CD14-positive monocyte (primary cell): ENCODE measurements around the gene ABHD3. TPM values are rescaled to one million over a fixed set of nuclear protein-coding genes. Genes with fewer than 3 reads are reported as not detected.

Experiments
- DNase-seq, 3 donors: peaks; one replicate each; pipeline ENCODE4 v3.0.0-alpha.2; 2011 to 2022
- H2AFZ ChIP-seq: 2 replicates; pipeline ENCODE4 v1.6.0; 2012; ENCODE audit warnings: mild to moderate bottlenecking, low read depth, low read length, inconsistent platforms; ENCODE audit not compliant: insufficient read depth, poor library complexity, severe bottlenecking
- H3K27ac ChIP-seq, 2 donors: 1 replicate in 1 of 2; 2 replicates in 1 of 2; pipeline ENCODE4 v1.5.1; 2012 to 2013; ENCODE audit warnings: low read length in 2 of 2, control low read depth in 1 of 2, inconsistent platforms in 1 of 2, low read depth in 1 of 2, mild to moderate bottlenecking in 1 of 2
- H3K27me3 ChIP-seq, 2 donors: one replicate each; pipeline versions ENCODE4 v1.6.0 to v1.6.1; 2011 to 2013; ENCODE audit warnings: low read length in 2 of 2; ENCODE audit not compliant: control insufficient read depth in 2 of 2, insufficient read depth in 2 of 2
- H3K36me3 ChIP-seq, 2 donors: replicated peaks in 1 of 2; 1 replicate in 1 of 2; 2 replicates in 1 of 2; pipeline versions ENCODE4 v1.5.1 to v1.6.1; 2012 to 2013; ENCODE audit warnings: low read length in 2 of 2, control low read depth in 1 of 2, inconsistent platforms in 1 of 2, mild to moderate bottlenecking in 1 of 2; ENCODE audit not compliant: insufficient read depth in 2 of 2, control insufficient read depth in 1 of 2
- H3K4me1 ChIP-seq, 2 donors: 1 replicate in 1 of 2; 2 replicates in 1 of 2; pipeline versions ENCODE4 v1.5.1 to v1.6.1; 2012 to 2013; ENCODE audit warnings: low read length in 2 of 2, control low read depth in 1 of 2, inconsistent platforms in 1 of 2, mild to moderate bottlenecking in 1 of 2, moderate library complexity in 1 of 2; ENCODE audit not compliant: insufficient read depth in 2 of 2, control insufficient read depth in 1 of 2
- H3K4me2 ChIP-seq: replicated peaks from 2 replicates; pipeline ENCODE3; 2012; ENCODE audit warnings: low read length, moderate library complexity, mild to moderate bottlenecking; ENCODE audit not compliant: poor library complexity, severe bottlenecking; ENCODE audit errors: extremely low read depth
- H3K4me3 ChIP-seq, 3 experiments: fragments of 200-600 bp in 1 of 3; sonication (generic) in 1 of 3; replicated peaks in 1 of 3; 1 replicate in 2 of 3; 2 replicates in 1 of 3; pipeline ENCODE4 v1.5.1; 2011 to 2013; ENCODE audit warnings: low read length in 3 of 3, mild to moderate bottlenecking in 3 of 3, control low read depth in 2 of 3, low read depth in 2 of 3, inconsistent platforms in 1 of 3, moderate library complexity in 1 of 3
- H3K79me2 ChIP-seq: 2 replicates; pipeline ENCODE4 v1.6.0; 2012; ENCODE audit warnings: mild to moderate bottlenecking, control low read depth, inconsistent platforms, low read length, moderate library complexity; ENCODE audit not compliant: insufficient read depth
- H3K9ac ChIP-seq: 2 replicates; pipeline ENCODE4 v1.6.0; 2017; ENCODE audit warnings: low read length, mild to moderate bottlenecking; ENCODE audit not compliant: insufficient read depth, poor library complexity, severe bottlenecking
- H3K9me3 ChIP-seq, 2 donors: replicated peaks in 1 of 2; 1 replicate in 1 of 2; 2 replicates in 1 of 2; pipeline versions ENCODE4 v1.5.1 to v1.6.1; 2012 to 2013; ENCODE audit warnings: low read length in 2 of 2, control low read depth in 1 of 2; ENCODE audit not compliant: control insufficient read depth in 1 of 2, insufficient read depth in 1 of 2
- H4K20me1 ChIP-seq: 2 replicates; pipeline ENCODE4 v1.6.0; 2012; ENCODE audit warnings: mild to moderate bottlenecking, low read length, control low read depth, moderate library complexity; ENCODE audit not compliant: insufficient read depth
- H3K27ac Mint-ChIP-seq, 7 donors: one replicate each; pipeline ENCODE4 v1.8.0; 2020; ENCODE audit warnings: mild to moderate bottlenecking in 7 of 7, mixed read lengths in 7 of 7, moderate library complexity in 6 of 7, inconsistent platforms in 2 of 7
- H3K27me3 Mint-ChIP-seq, 3 donors: one replicate each; pipeline ENCODE4 v1.8.0; 2021 to 2022; ENCODE audit warnings: low read depth in 3 of 3, mild to moderate bottlenecking in 3 of 3, mixed read lengths in 3 of 3, moderate library complexity in 3 of 3, inconsistent platforms in 1 of 3
- H3K36me3 Mint-ChIP-seq, 2 donors: one replicate each; pipeline ENCODE4 v1.8.0; 2020; ENCODE audit warnings: mixed read lengths in 2 of 2, inconsistent platforms in 1 of 2, mild to moderate bottlenecking in 1 of 2
- H3K4me1 Mint-ChIP-seq: one replicate; pipeline ENCODE4 v1.8.0; 2020; ENCODE audit warnings: mild to moderate bottlenecking, mixed read lengths
- H3K4me3 Mint-ChIP-seq, 2 donors: one replicate each; pipeline ENCODE4 v1.8.0; 2020; ENCODE audit warnings: mild to moderate bottlenecking in 2 of 2, mixed read lengths in 2 of 2, moderate library complexity in 1 of 2
- H3K9me3 Mint-ChIP-seq, 7 donors: one replicate each; pipeline ENCODE4 v1.8.0; 2020 to 2022; ENCODE audit warnings: mixed read lengths in 7 of 7, mild to moderate bottlenecking in 6 of 7, moderate library complexity in 6 of 7, inconsistent platforms in 2 of 7
- CTCF ChIP-seq: fragments of 200-600 bp; IDR thresholded peaks from one replicate; pipeline ENCODE4 v1.8.0; 2022; ENCODE audit warnings: antibody characterized with exemption, mild to moderate bottlenecking
- WGBS: methylation state at CpG from one replicate; pipeline ENCODE4 v1.1.5; 2013; ENCODE audit warnings: missing lambda C conversion rate; ENCODE audit not compliant: insufficient coverage; 5-methylcytosine and 5-hydroxymethylcytosine counted together
- intact Hi-C, 2 donors: fragments of 100-400 bp; cut with micrococcal nuclease; formaldehyde crosslinking; loops; one replicate each; pipeline versions ENCODE4 v1.15.0 to v1.15.1; 2023
- polyA plus RNA-seq, 3 donors: library from polyadenylated mRNA; depleted of rRNA in 1 of 3; unstranded in 2 of 3; stranded (reverse) in 1 of 3; fragments of 300-500 nt in 2 of 3; fragments of >200 nt in 1 of 3; fragmentation: Illumina TruSeq in 2 of 3; gene quantifications; 1 replicate in 2 of 3; 2 replicates in 1 of 3; pipeline ENCODE4 v1.2.3, GENCODE V29; 2012 to 2021

ABHD3 gene
- polyA plus RNA-seq, 3 donors = 24.6 to 63.6 (median 42.0) TPM

DNA sequence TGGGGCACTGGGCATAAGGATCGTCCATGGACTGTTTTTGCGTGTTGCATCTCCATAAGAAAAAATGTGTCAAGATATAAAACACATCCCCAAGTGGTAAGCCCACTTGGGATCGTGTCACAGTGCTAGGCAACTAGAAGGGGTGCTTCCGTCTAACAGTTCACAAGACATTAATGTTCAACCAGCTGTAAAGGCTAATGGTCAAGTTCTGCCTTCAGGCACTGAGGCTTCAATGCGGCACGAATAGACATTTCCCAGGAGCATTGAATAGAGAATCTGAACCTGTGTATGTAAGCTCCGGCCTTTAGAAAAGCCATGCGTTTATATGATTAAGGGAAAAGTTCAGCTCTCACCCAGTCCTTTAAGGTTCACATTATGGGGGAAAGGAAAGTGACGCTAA, 42.0 kb downstream of the ABHD3 start:
- Mint-ChIP-seq H3K4me1 (no peaks in the 10 kb centered on the region), H3K4me3 (no peak overlapping the region), H3K9me3 (no peaks in the 10 kb centered on the region), H3K27me3 (peaks cover 0 to 2% (median 1%) of the 10 kb centered on the region in 3 donors), H3K27ac (no peak overlapping the region), H3K36me3 (peaks cover 53 to 68% of the 10 kb centered on the region in 2 donors)
- intact Hi-C loops = no loop called here
- TF ChIP-seq CTCF = no peak
- H4K20me1 ChIP-seq = no peaks in the 10 kb centered on the region
- no peaks in the 10 kb centered on the region for H3K27me3 ChIP-seq
- no peak overlapping the region for H3K27ac ChIP-seq
- H3K4me1 ChIP-seq = no peaks in the 10 kb centered on the region
- 100% methylated on average over 4 of the region's 9 CpGs for WGBS
- no peak overlapping the region for H3K4me2 ChIP-seq
- no peak overlapping the region for H2AFZ ChIP-seq
- H3K36me3 ChIP-seq = peaks cover 31 to 65% of the 10 kb centered on the region in 2 donors
- H3K9me3 ChIP-seq = no peaks in the 10 kb centered on the region
- no peak overlapping the region for H3K4me3 ChIP-seq
- H3K9ac ChIP-seq = no peak overlapping the region
- H3K79me2 ChIP-seq = no peaks in the 10 kb centered on the region
- no peak for DNase-seq

DNA sequence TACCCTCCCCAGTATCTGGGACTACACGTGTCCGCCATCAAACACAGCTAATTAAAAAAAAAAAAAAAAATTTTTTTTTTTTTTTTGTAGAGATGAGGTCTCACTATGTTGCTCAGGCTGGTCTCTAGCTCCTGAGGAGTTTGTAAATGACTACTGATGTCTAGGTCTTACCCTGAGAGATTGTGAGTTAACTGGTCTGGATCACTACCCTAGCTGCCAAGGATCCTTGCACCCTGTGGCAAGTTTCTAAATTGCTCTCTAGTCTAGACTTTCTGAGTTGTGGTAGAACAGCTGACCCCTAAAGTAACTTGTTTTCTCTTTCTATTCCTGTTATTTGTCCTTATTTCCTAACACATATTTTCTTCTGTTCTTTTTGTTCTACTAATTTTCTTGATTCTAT, 44.5 kb downstream of the ABHD3 start:
- Mint-ChIP-seq H3K36me3 (peaks cover 64 to 79% of the 10 kb centered on the region in 2 donors), H3K27me3 (peaks cover 0 to 2% (median 1%) of the 10 kb centered on the region in 3 donors), H3K4me1 (no peaks in the 10 kb centered on the region), H3K9me3 (no peaks in the 10 kb centered on the region), H3K27ac (peak overlapping the region in 2 of 7 donors; percentile 33 to 58), H3K4me3 (no peak overlapping the region)
- DNase-seq = no peak
- H3K4me1 ChIP-seq = no peaks in the 10 kb centered on the region
- no peak overlapping the region for H2AFZ ChIP-seq
- no peak overlapping the region for H3K27ac ChIP-seq
- no peak overlapping the region for H3K4me3 ChIP-seq
- no peak for TF ChIP-seq CTCF
- H3K4me2 ChIP-seq = no peak overlapping the region
- no peaks in the 10 kb centered on the region for H4K20me1 ChIP-seq
- intact Hi-C loops = no loop called here
- no peaks in the 10 kb centered on the region for H3K79me2 ChIP-seq
- no peak overlapping the region for H3K9ac ChIP-seq
- no peaks in the 10 kb centered on the region for H3K27me3 ChIP-seq
- H3K36me3 ChIP-seq = peaks cover 42 to 90% of the 10 kb centered on the region in 2 donors
- WGBS = no CpG with 5 or more reads among the region's 2 CpGs
- no peaks in the 10 kb centered on the region for H3K9me3 ChIP-seq
